Gastroesophageal sphincter (tissue), 4 donors: ENCODE measurements around the gene FXYD5. TPM values are rescaled to one million over a fixed set of nuclear protein-coding genes. Genes with fewer than 3 reads are reported as not detected.

ENCODE experiments used
- ATAC-seq: fragments of 150-250 bp; one replicate; pipeline ENCODE4 v1.9.1; 2016; ENCODE audit warnings: mild to moderate bottlenecking, moderate library complexity
- H3K27ac ChIP-seq, 4 donors: fragments of 200-600 bp; sonication (generic) in 3 of 4; 1 replicate in 3 of 4; 2 replicates in 1 of 4; pipeline ENCODE4 v1.5.1; 2016 to 2019
- H3K27me3 ChIP-seq: fragments of 200-600 bp; sonication (generic); one replicate; pipeline ENCODE4 v1.5.1; 2019
- H3K36me3 ChIP-seq, 2 donors: fragments of 200-600 bp; sonication (generic); one replicate each; pipeline ENCODE4 v1.5.1; 2019; ENCODE audit warnings: control low read depth in 1 of 2
- H3K4me1 ChIP-seq, 3 donors: fragments of 200-600 bp; sonication (generic); 1 replicate in 2 of 3; 2 replicates in 1 of 3; pipeline ENCODE4 v1.5.1; 2016 to 2019; ENCODE audit warnings: control low read depth in 2 of 3
- H3K4me3 ChIP-seq, 2 donors: fragments of 200-600 bp; sonication (generic); one replicate each; pipeline ENCODE4 v1.5.1; 2019; ENCODE audit warnings: mild to moderate bottlenecking in 1 of 2, moderate library complexity in 1 of 2
- H3K9me3 ChIP-seq, 3 donors: fragments of 200-600 bp; sonication (generic); one replicate each; pipeline ENCODE4 v1.5.1; 2017 to 2019; ENCODE audit warnings: control low read depth in 2 of 3
- CTCF ChIP-seq, 4 experiments: fragments of 200-600 bp in 2 of 4; fragments of 450-650 bp in 2 of 4; sonication (generic) in 1 of 4; IDR thresholded peaks; one replicate each; pipeline ENCODE4 v1.5.1; 2017 to 2019; ENCODE audit warnings: antibody characterized with exemption in 4 of 4, mild to moderate bottlenecking in 2 of 4, moderate library complexity in 2 of 4
- EP300 ChIP-seq: sonication (generic); formaldehyde crosslinking; IDR thresholded peaks from one replicate; pipeline ENCODE4 v1.6.1; 2017; ENCODE audit warnings: antibody characterized with exemption, mild to moderate bottlenecking
- POLR2A ChIP-seq, 2 donors: fragments of 450-650 bp; IDR thresholded peaks; one replicate each; pipeline ENCODE4 v1.6.1; 2017; ENCODE audit warnings: antibody characterized with exemption in 2 of 2, mild to moderate bottlenecking in 2 of 2, moderate library complexity in 1 of 2
- POLR2AphosphoS5 ChIP-seq: sonication (generic); formaldehyde crosslinking; IDR thresholded peaks from one replicate; pipeline ENCODE4 v1.6.1; 2017; ENCODE audit warnings: antibody characterized with exemption
- WGBS, 2 donors: methylation state at CpG; one replicate each; pipeline ENCODE4 v1.1.5; 2018; ENCODE audit warnings: low coverage in 1 of 2; 5-methylcytosine and 5-hydroxymethylcytosine counted together
- total RNA-seq, 4 donors: library from RNA; depleted of rRNA; stranded (reverse); fragments of >200 nt; gene quantifications; one replicate each; pipeline ENCODE4 v1.1.0, GENCODE V29; 2016

FXYD5 gene
- total RNA-seq, 4 donors from 2014 or later: 18.8 to 42.5 (median 33.0) TPM

- Histone ChIP-seq H3K9me3 (peaks cover 0 to 16% (median 0%) of the 10 kb centered on the region in 3 donors), H3K4me1 (no peaks in the 10 kb centered on the region), H3K36me3 (peaks cover 0 to 24% of the 10 kb centered on the region in 2 donors), H3K27ac (no peak overlapping the region), H3K4me3 (no peak overlapping the region), H3K27me3 (peaks cover 3% of the 10 kb centered on the region)
- WGBS, 2 donors: 61 to 72% methylated on average over 2 to 4 of the region's 7 CpGs
- peak; percentile 54 for ATAC-seq
- no peak for TF ChIP-seq POLR2A (IDR thresholded peaks at IDR 0.05)
- TF ChIP-seq POLR2AphosphoS5: no peak
- TF ChIP-seq CTCF (IDR thresholded peaks at IDR 0.05): no peak
- TF ChIP-seq EP300: no peak
Measured at GRCh38 chr19:35170359-35171061, 16.0 kb downstream of the FXYD5 start.

- ATAC-seq: no peak
- no peaks in the 10 kb centered on the region for H3K4me1 ChIP-seq
- no peak overlapping the region for H3K27ac ChIP-seq
- peaks cover 0 to 5% (median 0%) of the 10 kb centered on the region in 3 donors for H3K9me3 ChIP-seq
- no peak for TF ChIP-seq POLR2AphosphoS5
- TF ChIP-seq POLR2A (IDR thresholded peaks at IDR 0.05): no peak
- no peak for TF ChIP-seq EP300
- TF ChIP-seq CTCF (IDR thresholded peaks at IDR 0.05): no peak
- peaks cover 7% of the 10 kb centered on the region for H3K27me3 ChIP-seq
- WGBS, 2 donors: 44 to 56% methylated on average over 3 of the region's 3 CpGs
- peaks cover 0 to 12% of the 10 kb centered on the region in 2 donors for H3K36me3 ChIP-seq
- H3K4me3 ChIP-seq: no peak overlapping the region
Measured at GRCh38 chr19:35171730-35172129, 17.2 kb downstream of the FXYD5 start.

- H3K4me1 ChIP-seq: no peaks in the 10 kb centered on the region
- no peak for TF ChIP-seq CTCF (IDR thresholded peaks at IDR 0.05)
- TF ChIP-seq POLR2A (IDR thresholded peaks at IDR 0.05): no peak
- TF ChIP-seq EP300: no peak
- TF ChIP-seq POLR2AphosphoS5: no peak
- H3K9me3 ChIP-seq: no peaks in the 10 kb centered on the region
- peaks cover 14% of the 10 kb centered on the region for H3K27me3 ChIP-seq
- H3K4me3 ChIP-seq: no peak overlapping the region
- ATAC-seq: no peak
- 87 to 90% methylated on average over 5 of the region's 6 CpGs for WGBS, 2 donors
- no peak overlapping the region for H3K27ac ChIP-seq
- peaks cover 0 to 5% of the 10 kb centered on the region in 2 donors for H3K36me3 ChIP-seq
Measured at GRCh38 chr19:35174226-35174625, 19.7 kb downstream of the FXYD5 start.

GRCh38 chr19:35176181-35176570 is 21.6 kb downstream of the FXYD5 start:
- 65 to 72% methylated on average over 2 to 3 of the region's 3 CpGs for WGBS, 2 donors
- ATAC-seq: no peak
- TF ChIP-seq POLR2AphosphoS5: no peak
- TF ChIP-seq CTCF (IDR thresholded peaks at IDR 0.05): no peak
- TF ChIP-seq POLR2A (IDR thresholded peaks at IDR 0.05): no peak
- TF ChIP-seq EP300: no peak
- Histone ChIP-seq H3K9me3 (no peaks in the 10 kb centered on the region), H3K27ac (no peak overlapping the region), H3K4me1 (no peaks in the 10 kb centered on the region), H3K36me3 (no peaks in the 10 kb centered on the region), H3K27me3 (peaks cover 14% of the 10 kb centered on the region), H3K4me3 (no peak overlapping the region)
